Femur (tissue), 1 donor: ENCODE measurements around the gene ALG3.
"Not testable (repeated sequence)": the region's sequence is repeated elsewhere in the genome, so short reads cannot be mapped to it uniquely, and the experiment has no call there.

Source experiments
- DNase-seq: peaks from one replicate; pipeline ENCODE4 v3.0.0-alpha.2; 2017

ALG3 gene

DNA sequence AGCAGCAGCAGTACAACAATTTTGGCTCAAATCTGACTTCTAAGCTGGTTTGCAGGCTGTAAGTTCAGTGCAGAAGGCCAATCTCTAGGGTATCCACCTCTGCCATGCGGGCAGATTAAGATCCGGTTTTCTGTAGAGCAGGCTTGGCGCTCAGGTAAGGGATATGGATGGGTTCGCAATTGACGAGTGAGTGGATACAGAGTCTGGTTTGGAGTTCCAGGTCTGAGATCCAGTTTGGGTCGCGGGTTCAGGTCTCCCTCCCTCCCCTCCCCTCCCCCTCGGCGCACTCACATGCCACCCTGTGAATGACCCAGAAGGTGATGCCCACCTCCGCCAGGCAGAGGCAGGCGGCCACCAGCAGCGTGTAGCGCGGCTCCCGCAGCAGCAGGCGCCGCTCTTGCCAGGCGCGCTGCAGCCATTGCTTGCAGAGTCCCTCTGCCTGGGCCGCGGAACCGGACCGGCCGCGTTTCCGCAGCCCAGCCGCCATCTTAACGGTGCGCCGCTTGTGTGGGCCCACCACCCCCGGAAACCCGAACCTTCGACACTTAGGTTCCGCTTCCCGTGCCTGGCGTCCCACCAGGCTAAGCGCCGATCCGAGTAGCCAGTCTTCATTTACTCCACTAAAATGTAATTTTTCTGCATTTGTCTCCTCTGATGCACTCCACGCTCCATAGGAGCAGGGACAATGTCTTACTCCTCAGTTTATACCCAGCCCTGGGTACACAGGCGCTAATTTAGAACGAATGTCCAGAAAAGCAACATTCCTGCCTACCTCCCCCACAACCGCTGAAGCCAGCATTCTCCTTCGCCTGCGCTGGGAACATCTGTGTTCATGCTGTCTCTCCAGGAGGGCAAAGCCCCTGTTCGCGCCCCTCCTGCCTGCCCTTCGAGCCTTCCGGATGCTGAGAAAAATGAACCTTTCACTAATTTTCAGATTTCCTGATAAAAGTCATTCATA lies at the start of gene ALG3:
ALG3 (minus strand) TSS at position 509 of the 958 bp plus-strand sequence; CDS start at position 487, 22 bp downstream.
- peak; percentile 90 for DNase-seq

- no peak for DNase-seq
Observed at GRCh38 chr3:184296616-184297015, 47.9 kb upstream of the ALG3 start.

- no peak for DNase-seq
Observed at GRCh38 chr3:184295771-184296170, 47.0 kb upstream of the ALG3 start.

DNA sequence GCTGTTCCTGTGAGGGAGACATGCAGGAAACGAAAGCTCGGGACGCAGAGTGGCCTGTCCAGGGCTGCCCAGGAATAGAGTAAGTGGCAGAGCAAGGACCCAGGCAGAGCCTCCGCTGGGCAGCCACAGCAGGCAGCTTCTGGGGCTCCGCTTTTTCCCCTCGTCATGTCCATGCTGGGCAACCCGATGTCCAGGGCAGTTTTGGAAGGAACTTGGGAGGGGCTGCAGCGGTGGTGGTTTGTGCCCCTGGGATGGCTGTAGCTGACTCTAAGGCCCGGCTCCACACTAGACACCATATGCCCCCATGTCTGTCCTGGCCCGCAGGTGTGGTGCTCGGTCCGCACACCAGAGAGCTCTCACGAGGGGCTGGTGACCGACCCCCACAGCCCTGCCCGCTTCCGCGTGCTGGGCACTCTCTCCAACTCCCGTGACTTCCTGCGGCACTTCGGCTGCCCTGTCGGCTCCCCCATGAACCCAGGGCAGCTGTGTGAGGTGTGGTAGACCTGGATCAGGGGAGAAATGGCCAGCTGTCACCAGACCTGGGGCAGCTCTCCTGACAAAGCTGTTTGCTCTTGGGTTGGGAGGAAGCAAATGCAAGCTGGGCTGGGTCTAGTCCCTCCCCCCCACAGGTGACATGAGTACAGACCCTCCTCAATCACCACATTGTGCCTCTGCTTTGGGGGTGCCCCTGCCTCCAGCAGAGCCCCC lies 43.1 kb upstream of the ALG3 start:
- DNase-seq, result no peak

DNA sequence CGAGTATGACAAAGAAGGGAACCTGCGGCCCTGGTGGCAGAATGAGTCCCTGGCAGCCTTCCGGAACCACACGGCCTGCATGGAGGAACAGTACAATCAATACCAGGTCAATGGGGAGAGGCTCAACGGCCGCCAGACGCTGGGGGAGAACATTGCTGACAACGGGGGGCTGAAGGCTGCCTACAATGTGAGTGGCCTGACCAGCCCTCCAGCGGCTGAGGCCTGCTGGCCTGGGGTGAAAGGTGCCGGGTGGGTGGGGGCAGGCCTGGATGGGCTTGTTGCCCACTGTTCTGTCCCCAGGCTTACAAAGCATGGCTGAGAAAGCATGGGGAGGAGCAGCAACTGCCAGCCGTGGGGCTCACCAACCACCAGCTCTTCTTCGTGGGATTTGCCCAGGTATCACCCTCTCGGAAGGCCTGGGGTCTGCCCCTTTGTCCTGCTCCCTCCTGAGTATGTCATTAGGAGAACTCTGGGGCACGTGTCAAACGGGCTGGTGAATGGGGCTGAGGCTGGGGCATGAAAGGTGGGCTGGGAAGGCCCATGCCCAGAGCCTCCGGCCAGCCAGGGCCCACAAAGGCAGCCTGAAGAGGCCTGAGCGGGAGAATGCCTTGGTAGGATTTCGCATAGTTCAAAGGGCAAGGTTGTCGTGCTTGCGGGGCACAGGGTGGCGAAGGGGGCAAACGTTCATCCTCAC lies 42.4 kb upstream of the ALG3 start:
- no peak for DNase-seq

DNA sequence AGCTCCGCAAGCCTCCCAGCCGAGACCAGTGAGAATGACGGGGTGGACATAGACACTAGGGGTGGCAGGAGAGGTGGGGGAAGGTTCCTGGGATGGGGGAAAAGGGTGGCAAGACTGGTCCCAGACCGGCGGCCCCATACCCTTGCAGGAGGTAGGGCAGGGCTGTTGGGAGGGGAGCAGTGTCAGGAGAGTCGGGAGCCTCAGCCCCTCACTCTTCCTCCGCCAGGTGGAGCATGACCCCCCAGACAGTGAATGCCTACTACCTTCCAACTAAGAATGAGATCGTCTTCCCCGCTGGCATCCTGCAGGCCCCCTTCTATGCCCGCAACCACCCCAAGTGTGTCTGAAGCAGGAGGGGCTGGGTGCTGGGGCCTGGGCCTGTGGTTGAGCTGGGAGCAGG lies 41.6 kb upstream of the ALG3 start:
- DNase-seq, result no peak

DNA sequence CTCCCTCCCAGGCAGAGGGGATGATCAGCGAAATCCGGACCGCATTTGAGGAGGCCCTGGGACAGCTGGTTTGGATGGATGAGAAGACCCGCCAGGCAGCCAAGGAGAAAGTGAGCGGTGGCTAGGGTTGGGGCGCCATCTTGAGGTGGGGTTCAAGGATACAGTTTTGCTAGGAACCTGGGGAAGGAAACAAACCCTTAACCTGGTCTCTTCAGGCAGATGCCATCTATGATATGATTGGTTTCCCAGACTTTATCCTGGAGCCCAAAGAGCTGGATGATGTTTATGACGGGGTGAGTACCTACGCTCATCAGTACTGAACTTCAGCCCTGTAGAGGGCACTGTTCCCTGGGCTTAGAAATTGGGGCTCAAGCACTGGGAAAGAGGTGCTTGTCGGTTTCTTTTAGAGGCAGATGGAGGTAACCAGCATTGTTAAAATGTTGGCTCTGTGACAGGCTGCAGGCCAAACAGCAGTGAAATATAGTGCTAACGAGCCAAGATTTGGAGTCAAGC lies 40.7 kb upstream of the ALG3 start:
- DNase-seq, result peak; percentile 45

- peak; percentile 90 for DNase-seq
Observed at GRCh38 chr3:184284696-184285095, 35.9 kb upstream of the ALG3 start.

- no peak for DNase-seq
Observed at GRCh38 chr3:184283681-184284080, 34.9 kb upstream of the ALG3 start.

GRCh38 chr3:184282941-184283340 lies 34.2 kb upstream of the ALG3 start:
- DNase-seq, result no peak

DNA sequence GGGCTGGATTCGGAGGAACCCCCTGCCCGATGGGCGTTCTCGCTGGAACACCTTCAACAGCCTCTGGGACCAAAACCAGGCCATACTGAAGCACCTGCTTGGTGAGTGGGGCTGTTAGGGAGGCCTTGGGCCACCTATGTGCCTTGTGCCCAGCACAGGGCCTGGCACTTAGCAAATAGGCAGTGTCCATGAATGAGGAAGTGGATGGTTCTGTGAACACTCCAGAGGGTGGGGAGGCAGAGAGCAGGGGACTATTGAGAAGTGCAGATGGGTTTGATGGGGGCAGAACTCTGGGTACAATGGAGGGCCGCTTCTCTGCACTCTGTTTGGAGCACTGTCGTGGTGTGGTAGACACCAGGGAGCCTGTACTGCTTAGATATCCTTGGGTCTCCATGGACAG lies 28.6 kb upstream of the ALG3 start:
- DNase-seq, result no peak

DNA sequence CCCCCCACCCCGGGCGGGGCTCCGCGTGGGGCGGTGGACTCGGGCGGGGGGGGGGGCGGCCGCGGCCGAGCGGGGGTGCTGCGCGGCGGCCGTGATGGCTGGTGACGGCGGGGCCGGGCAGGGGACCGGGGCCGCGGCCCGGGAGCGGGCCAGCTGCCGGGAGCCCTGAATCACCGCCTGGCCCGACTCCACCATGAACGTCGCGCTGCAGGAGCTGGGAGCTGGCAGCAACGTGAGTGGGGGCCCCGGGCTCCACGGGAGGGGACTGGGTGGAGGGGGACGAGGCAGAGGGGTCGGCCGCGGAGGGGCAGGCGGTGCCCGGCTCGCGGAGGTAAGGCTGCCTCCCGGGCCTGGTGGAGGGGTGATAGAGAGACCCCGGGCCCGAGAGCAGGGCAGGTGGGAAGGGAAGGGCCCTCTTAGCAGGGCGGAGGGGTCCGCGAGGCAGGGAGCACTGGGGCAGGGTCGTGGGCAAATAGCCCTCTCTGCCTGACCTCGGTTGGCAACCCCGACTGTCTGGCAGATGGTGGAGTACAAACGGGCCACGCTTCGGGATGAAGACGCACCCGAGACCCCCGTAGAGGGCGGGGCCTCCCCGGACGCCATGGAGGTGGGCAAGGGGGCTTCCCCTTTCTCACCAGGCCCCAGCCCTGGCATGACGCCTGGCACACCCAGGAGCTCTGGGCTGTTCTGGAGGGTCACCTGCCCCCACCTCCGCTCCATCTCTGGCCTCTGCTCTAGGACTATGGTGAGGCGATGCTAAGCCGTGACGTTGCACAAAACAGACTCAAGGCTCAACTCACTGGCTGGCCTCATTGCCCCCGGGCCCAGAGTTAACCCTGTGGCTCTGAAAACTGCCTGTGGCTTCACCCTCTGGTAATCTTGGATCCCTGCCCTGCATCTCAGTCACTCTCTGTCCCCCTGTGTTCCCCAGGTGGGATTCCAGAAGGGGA lies 27.5 kb upstream of the ALG3 start, which contains the start of gene ECE2:
ECE2 (plus strand) TSS at position 62 of the 950 bp plus-strand sequence; CDS start at position 194, 132 bp downstream.
- DNase-seq, result no peak

DNA sequence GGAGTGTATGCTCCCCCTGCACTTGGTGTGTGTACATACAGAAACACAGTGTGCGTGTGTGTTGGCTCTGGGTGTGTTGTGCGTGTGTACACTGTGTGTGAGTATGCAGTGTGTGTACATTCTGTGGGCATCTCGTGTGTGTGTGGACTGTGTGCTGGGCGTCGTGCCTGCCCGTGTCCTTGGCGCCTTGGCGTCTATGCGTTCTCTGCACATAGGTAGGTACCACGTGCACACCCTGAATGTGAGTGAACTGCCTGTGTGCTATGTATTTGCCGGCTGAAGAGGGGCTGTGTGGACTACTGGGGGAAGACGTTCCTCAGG lies 26.6 kb upstream of the ALG3 start:
- DNase-seq, result no peak

GRCh38 chr3:184272269-184272668 lies 23.5 kb upstream of the ALG3 start:
- DNase-seq, result no peak

GRCh38 chr3:184267249-184267648 lies 18.5 kb upstream of the ALG3 start:
- DNase-seq, result not testable (repeated sequence)

- no peak for DNase-seq
Observed at GRCh38 chr3:184262764-184263179, 14.0 kb upstream of the ALG3 start.

DNA sequence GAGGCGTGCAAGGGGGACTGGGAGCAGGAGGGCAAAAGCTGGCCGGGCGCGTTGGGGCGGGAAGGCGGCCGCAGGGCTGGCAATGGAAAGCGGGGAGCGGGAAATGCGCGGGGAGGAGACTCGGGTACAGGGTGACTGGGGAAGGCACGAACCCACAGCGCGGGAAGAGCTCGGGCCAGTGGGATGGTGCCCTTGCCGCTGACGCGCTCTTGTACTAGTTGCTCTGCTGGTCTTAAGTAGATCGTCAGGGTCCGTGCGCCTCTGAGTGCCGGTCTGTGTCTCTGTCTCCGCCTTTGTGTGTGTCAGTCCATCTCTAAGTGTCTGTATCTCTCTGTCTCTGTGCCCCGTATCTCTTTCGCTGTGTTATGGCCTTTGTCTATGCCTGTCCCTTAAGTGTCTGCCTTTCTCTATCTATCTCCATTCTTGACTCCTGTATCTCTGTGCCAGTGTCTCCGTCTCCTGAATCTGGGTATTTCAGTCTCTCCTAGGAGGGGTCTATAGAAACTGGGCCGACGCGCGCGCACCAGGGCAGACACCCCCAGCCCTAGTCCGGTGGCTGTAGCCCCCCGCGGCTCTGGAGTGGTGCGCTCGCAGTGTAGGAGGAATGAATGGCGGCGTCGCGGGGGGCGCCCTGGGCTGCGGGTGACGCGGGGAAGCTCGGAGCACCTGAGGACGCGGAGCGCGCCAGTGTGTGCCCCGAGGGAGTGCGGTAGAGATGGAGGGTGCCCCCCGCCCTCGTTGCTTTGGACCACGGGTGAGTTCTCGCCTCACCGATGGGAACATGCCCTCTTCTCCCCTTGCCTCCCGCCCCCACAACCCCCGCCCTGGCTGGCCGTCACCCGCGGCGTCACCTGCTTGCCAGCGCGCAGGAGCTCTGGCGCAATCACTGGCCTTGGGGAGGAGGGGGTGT lies 13.3 kb upstream of the ALG3 start:
- no peak for DNase-seq

GRCh38 chr3:184261270-184261853 lies 12.6 kb upstream of the ALG3 start, which contains the start of gene CAMK2N2:
Gene CAMK2N2 (minus strand): TSS chr3:184261553. CDS start chr3:184261285, 268 bp downstream.
- DNase-seq, result no peak

GRCh38 chr3:184260724-184261269 lies 12.0 kb upstream of the ALG3 start:
- no peak for DNase-seq
